Ascending aorta (tissue), 2 donors: Measurements from ENCODE around the gene PRSS8. TPM values are rescaled to one million over a fixed set of nuclear protein-coding genes. Genes with fewer than 3 reads are reported as not detected.
A peak's percentile ranks its signal among the peaks of the same experiment; 100 is the strongest.

ENCODE experiments used
- DNase-seq, 2 donors: peaks; one replicate each; pipeline ENCODE4 v3.0.0-alpha.2; 2019; ENCODE audit warnings: low spot score in 2 of 2
- H3K27ac ChIP-seq, 2 donors: fragments of 200-600 bp; sonication (generic); one replicate each; pipeline ENCODE4 v1.5.1; 2016 to 2017; ENCODE audit warnings: mild to moderate bottlenecking in 1 of 2
- H3K27me3 ChIP-seq: fragments of 200-600 bp; sonication (generic); one replicate; pipeline ENCODE4 v1.5.1; 2017
- H3K36me3 ChIP-seq, 2 donors: fragments of 200-600 bp; sonication (generic); one replicate each; pipeline ENCODE4 v1.5.1; 2016
- H3K4me1 ChIP-seq, 2 donors: fragments of 200-600 bp; sonication (generic); one replicate each; pipeline ENCODE4 v1.5.1; 2016 to 2017; ENCODE audit warnings: mild to moderate bottlenecking in 1 of 2
- H3K4me3 ChIP-seq, 2 donors: fragments of 200-600 bp; sonication (generic); one replicate each; pipeline ENCODE4 v1.5.1; 2016 to 2017; ENCODE audit warnings: mild to moderate bottlenecking in 1 of 2
- H3K9me3 ChIP-seq, 2 donors: fragments of 200-600 bp; sonication (generic); one replicate each; pipeline ENCODE4 v1.5.1; 2016
- intact Hi-C: fragments of 100-400 bp; cut with DNase I; formaldehyde crosslinking; loops from one replicate; pipeline ENCODE4 v1.15.1; 2023
- total RNA-seq: library from RNA; depleted of rRNA; stranded (reverse); fragments of >200 nt; gene quantifications from one replicate; pipeline ENCODE4 v1.1.0, GENCODE V29; 2016
- TF ChIP-seq, protein P1 (sequence below), 3 experiments: fragments of 200-600 bp in 2 of 3; fragments of 450-650 bp in 1 of 3; sonication (generic) in 2 of 3; IDR thresholded peaks; one replicate each; pipeline ENCODE4 v1.5.1; 2016 to 2019; ENCODE audit warnings: antibody characterized with exemption in 3 of 3, mild to moderate bottlenecking in 1 of 3, moderate library complexity in 1 of 3

Gene PRSS8
- total RNA-seq, 1 donor from 2014 or later: not detected

DNA sequence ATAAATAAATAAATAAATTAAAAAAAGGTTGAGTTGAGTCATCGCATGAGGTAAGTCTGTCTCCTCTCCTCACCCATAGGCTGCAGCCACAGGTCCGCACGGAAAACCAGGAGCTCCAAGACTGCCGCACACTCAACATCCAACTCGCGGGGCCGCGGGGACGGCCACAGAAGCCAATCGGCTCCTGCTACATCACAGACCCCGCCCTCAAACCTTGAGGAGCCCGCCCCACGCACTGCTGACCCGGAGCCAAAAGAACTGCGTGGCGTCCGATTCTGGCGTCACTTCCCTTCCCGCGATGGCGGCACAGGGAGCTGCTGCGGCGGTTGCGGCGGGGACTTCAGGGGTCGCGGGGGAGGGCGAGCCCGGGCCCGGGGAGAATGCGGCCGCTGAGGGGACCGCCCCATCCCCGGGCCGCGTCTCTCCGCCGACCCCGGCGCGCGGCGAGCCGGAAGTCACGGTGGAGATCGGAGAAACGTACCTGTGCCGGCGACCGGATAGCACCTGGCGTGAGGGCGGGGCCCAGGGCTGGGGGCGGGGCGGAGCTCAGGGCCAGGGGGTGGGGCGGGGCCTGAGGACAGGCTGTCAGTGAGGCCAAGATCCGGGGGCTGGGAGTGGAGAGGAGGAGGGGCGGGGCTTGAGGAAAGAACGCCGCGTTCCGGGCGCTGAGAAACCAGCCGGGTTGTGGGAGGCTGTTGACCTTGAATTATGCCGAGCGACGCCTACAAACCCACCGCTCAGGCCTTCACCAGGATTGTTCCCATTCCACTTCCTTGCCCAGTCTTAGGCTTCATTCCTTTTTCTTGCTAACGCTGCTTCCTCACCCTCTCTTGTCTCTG is 17.9 kb downstream of the PRSS8 start, which contains the start of gene KAT8:
Gene KAT8 (plus strand): TSS at position 281 of the 839 bp plus-strand sequence. CDS start 18 bp downstream, at position 299.
- DNase-seq: peak; percentile 97 to 99
- intact Hi-C loops: loop anchor here (1.0 kb wide), 4 partner anchors 21 to 342 kb away; partner anchors contain the start of genes ARMC5, ZNF646 and ZNF668

DNA sequence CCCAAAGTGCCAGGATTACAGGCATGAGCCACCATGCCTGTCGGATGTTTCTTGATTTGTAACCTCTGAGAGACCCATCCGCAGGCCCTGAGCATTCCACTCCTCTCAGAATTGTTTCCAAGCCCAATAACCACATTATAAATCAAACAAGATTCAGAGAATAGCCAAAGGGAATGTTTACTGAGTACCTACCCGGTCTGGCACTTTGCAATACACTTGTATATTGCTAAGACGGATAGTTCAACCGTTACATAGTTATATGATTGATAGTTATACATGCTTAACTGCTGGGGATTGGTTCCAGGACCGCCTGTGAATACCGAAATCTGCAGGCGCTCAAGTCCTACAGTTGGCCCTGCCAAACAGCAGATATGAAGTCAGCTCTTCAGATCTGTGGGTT is 21.1 kb downstream of the PRSS8 start:
- H3K27me3 ChIP-seq: no peaks in the 10 kb centered on the region
- no peak overlapping the region for H3K4me3 ChIP-seq
- TF ChIP-seq, protein P1, sequence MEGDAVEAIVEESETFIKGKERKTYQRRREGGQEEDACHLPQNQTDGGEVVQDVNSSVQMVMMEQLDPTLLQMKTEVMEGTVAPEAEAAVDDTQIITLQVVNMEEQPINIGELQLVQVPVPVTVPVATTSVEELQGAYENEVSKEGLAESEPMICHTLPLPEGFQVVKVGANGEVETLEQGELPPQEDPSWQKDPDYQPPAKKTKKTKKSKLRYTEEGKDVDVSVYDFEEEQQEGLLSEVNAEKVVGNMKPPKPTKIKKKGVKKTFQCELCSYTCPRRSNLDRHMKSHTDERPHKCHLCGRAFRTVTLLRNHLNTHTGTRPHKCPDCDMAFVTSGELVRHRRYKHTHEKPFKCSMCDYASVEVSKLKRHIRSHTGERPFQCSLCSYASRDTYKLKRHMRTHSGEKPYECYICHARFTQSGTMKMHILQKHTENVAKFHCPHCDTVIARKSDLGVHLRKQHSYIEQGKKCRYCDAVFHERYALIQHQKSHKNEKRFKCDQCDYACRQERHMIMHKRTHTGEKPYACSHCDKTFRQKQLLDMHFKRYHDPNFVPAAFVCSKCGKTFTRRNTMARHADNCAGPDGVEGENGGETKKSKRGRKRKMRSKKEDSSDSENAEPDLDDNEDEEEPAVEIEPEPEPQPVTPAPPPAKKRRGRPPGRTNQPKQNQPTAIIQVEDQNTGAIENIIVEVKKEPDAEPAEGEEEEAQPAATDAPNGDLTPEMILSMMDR (IDR thresholded peaks at IDR 0.05): no peak
- intact Hi-C loops: no loop called here
- H3K4me1 ChIP-seq: peaks cover 0 to 13% of the 10 kb centered on the region in 2 donors
- DNase-seq: no peak
- H3K9me3 ChIP-seq: no peaks in the 10 kb centered on the region
- no peak overlapping the region for H3K27ac ChIP-seq
- H3K36me3 ChIP-seq: peaks cover 27 to 36% of the 10 kb centered on the region in 2 donors

More for the DNA sequence above, 17.9 kb downstream of the PRSS8 start, which contains the start of gene KAT8:
- peak within 1 kb of the TSS; percentile 81 to 88 for H3K4me3 ChIP-seq
- H3K27me3 ChIP-seq: no peaks in the 10 kb centered on the region
- TF ChIP-seq, protein P1 (IDR thresholded peaks at IDR 0.05): no peak
- no peaks in the 10 kb centered on the region for H3K9me3 ChIP-seq
- H3K4me1 ChIP-seq: peaks cover 0 to 13% of the 10 kb centered on the region in 2 donors
- H3K27ac ChIP-seq: peak within 1 kb of the TSS; percentile 97
- H3K36me3 ChIP-seq: peaks cover 28 to 35% of the 10 kb centered on the region in 2 donors

DNA sequence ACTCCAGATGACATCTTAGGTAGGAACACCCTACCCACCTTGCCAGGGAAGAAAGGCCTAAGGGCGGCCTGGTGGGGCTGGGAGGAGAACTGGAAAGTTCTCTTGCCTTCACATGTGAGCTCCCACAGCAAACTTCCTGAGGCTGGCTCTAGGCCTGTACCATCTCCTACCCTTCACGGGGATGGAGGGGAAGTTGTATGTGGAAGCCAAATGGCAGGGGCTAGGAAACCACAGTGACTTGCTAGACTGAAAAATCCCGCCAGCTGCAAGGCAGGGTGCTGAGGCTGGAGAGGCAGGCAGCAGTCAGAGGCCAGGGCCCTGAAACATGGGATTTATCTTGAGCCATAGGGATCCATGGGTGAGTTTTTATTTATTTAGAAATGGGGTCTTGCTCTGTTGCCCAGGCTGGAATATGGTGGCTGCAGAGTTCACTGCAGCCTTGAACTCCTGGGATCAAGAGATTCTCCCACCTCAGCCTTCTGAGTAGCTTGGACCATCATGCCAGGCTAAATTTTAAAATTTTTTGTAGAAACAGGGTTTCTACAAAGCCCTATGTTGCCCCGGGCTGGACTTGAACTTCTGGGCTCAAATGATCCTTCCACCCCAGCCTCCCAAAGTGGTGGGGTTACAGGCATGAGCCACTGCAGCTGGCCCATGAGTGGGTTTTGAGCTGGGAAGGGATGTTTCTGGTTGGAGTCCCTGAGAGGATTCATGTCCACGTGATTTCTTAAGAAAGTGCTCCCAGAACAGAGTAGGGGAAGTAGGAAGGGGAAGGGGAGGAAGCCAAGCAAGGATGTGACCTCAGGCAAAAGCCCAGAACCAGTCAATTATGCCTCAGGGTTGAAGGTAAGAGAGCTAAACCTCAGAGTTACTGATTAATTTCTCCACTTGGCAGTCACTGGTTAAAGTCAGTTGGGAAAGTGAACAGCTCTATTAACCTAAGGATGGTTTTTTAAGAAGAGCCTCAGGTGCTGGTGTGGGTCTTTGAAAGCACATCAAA is 22.1 kb downstream of the PRSS8 start:
- Histone ChIP-seq H3K9me3 (no peaks in the 10 kb centered on the region), H3K27ac (peak overlapping the region; percentile 43 to 46), H3K36me3 (peaks cover 27 to 36% of the 10 kb centered on the region in 2 donors), H3K27me3 (no peaks in the 10 kb centered on the region), H3K4me1 (peaks cover 8 to 10% of the 10 kb centered on the region in 2 donors), H3K4me3 (no peak overlapping the region)
- intact Hi-C loops: no loop called here
- no peak for DNase-seq
- TF ChIP-seq, protein P1 (IDR thresholded peaks at IDR 0.05): no peak

DNA sequence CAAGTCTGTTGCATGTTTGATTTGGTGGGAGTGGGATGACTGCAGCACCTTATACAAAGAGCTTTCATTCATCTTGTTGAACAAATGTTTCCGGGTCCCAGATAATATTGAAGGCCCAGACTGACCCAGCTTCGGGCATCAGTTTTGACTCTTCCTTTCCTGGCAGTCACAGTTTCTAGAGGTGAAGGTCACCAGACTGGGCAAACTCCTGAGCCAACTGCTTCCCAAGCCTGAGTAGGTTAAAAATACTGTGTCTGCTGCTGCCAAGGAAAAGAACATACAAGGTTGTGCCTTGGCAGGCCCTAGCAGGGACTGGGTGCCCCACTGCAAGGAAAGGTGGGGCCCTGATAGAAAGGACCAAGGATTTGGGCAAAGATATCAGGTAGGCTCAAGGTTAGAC is 22.8 kb downstream of the PRSS8 start:
- Histone ChIP-seq H3K4me3 (no peak overlapping the region), H3K4me1 (peaks cover 9 to 11% of the 10 kb centered on the region in 2 donors), H3K27me3 (no peaks in the 10 kb centered on the region), H3K36me3 (peaks cover 27 to 36% of the 10 kb centered on the region in 2 donors), H3K27ac (peak overlapping the region; percentile 43 to 46), H3K9me3 (no peaks in the 10 kb centered on the region)
- intact Hi-C loops: no loop called here
- TF ChIP-seq, protein P1 (IDR thresholded peaks at IDR 0.05): no peak
- DNase-seq: no peak

DNA sequence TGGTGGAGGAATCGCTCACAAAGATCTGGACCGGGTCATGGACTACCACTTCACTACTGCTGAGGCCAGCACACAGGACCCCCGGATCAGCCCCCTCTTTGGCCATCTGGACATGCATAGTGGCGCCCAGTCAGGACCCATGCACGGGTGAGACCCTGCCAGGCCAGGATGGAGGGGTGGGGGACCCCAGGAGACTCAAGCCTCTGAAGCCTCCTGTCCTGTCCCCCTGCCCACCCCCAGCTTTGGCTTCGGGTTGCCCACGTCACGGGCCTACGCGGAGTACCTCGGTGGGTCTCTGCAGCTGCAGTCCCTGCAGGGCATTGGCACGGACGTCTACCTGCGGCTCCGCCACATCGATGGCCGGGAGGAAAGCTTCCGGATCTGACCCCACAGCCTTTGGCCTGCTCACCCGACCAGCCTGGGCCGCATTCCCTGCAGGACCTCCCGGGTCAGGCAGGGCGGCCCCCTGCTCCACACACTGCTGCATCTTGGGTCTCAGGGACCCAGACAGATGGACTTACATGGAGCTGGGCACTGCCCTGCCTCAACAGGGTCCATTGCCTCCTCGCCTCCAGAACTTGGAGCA is 23.6 kb downstream of the PRSS8 start:
- no peaks in the 10 kb centered on the region for H3K9me3 ChIP-seq
- H3K27me3 ChIP-seq: no peaks in the 10 kb centered on the region
- H3K27ac ChIP-seq: peak overlapping the region in 1 of 2 donors; percentile 43
- no peak for DNase-seq
- intact Hi-C loops: no loop called here
- TF ChIP-seq, protein P1 (IDR thresholded peaks at IDR 0.05): no peak
- H3K4me3 ChIP-seq: no peak overlapping the region
- H3K36me3 ChIP-seq: peaks cover 27 to 36% of the 10 kb centered on the region in 2 donors
- peaks cover 9 to 11% of the 10 kb centered on the region in 2 donors for H3K4me1 ChIP-seq
